Urothelium cell line (cell line): ENCODE measurements around the gene NDUFB2.
A peak's percentile ranks its signal among the peaks of the same experiment; 100 is the strongest.
"Not testable (repeated sequence)": the region's sequence is repeated elsewhere in the genome, so short reads cannot be mapped to it uniquely, and the experiment has no call there.

Experiments used
- DNase-seq: peaks from one replicate; pipeline ENCODE4 v3.0.0; 2011; ENCODE audit warnings: low spot score, mixed read lengths
- FAIRE-seq: peaks from 2 replicates; lab custom pipeline; 2011; peaks lifted over from hg19 to GRCh38; lab: Jason Lieb, UNC

NDUFB2 gene

DNA sequence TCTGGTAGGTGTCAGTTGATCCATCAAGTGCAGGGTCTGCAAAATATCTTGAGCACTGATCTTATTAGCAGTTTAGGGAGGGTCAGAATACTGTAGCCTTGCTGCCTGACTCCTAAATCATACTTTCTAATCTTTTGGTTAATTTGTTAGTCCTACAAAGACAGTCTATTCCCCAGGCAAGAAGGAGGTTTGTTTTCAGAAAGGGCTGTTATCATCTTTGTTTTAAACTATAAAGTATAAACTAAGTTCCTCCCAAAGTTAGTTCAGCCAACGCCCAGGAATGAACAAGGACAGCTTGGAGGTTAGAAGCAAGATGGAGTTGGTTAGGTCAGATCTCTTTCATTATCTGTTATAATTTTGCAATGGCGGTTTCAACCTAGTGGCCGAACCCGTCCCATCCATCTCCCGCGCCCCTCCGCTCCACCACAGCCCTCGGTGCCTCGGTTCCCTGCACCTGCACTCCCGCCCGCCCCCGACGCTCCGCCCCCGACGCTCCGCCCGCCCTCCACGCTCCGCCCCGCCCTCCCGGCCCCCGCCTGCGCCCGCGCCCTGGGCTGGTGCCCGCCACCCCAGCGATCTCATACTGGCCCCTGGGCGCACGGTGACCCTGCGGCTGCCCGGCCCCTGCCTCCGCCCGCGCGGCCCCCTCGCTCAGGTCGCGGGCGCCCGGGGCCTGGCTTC is 24.0 kb upstream of the NDUFB2 start, which contains the start of gene ADCK2:
TSS of gene ADCK2 (plus strand) at position 564 of the 681 bp plus-strand sequence. CDS start 386 bp downstream, outside the sequence.
- no peak for FAIRE-seq
- peak; percentile 87 for DNase-seq

- peak; percentile 63 for DNase-seq
- FAIRE-seq: no peak
These were observed 23.3 kb upstream of the NDUFB2 start for GRCh38 chr7:140673063-140673773.

- FAIRE-seq: no peak
- no peak for DNase-seq
These were observed 22.7 kb upstream of the NDUFB2 start for GRCh38 chr7:140673774-140674155.

DNA sequence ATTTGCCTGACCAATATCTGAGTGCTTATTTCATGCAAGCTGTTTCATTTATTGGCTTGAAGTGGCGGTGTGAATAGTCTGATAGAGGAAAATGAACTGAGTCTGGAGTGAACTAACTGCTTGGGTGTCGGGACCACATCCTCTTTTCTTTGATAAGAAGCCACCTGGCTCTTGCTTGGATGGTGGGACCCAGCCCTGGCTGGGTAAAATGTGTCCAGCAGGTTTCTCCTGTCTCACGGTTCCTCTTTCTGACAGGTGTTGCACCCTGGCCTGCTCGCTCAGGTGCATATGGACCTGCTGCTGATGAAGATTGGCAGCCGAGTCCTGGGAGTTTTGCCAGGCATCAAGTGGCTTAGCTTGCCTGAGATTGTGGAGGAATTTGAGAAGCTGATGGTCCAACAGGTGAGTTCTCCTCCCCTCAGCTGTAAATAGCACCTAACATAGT is 22.1 kb upstream of the NDUFB2 start:
- FAIRE-seq: no peak
- DNase-seq: no peak

GRCh38 chr7:140674899-140675701 is 21.4 kb upstream of the NDUFB2 start:
- peak; percentile 40 for DNase-seq
- no peak for FAIRE-seq

DNA sequence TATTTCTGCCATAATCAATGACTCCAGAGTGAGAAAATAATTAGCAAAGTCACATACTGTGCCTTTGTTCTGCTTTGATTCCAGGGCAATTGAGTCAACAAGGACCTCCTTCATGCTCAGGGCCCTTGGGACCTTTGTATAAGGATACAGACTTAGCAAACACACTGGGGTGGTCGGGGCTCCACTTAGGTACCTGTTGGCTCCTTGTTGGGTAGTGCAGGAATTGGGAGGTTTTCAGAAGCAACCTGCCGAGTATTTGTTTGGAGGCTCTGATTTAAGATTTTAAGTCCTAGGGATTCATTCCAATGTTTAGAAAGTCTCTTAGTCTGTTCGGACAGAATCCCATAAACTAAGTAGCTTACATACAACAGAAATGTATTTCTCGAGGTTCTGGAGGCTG is 20.8 kb upstream of the NDUFB2 start:
- no peak for FAIRE-seq
- no peak for DNase-seq

GRCh38 chr7:140676306-140676705 is 20.2 kb upstream of the NDUFB2 start:
- DNase-seq: no peak
- FAIRE-seq: no peak

- not testable (repeated sequence) for DNase-seq
These were observed 19.6 kb upstream of the NDUFB2 start for GRCh38 chr7:140676956-140677355.

DNA sequence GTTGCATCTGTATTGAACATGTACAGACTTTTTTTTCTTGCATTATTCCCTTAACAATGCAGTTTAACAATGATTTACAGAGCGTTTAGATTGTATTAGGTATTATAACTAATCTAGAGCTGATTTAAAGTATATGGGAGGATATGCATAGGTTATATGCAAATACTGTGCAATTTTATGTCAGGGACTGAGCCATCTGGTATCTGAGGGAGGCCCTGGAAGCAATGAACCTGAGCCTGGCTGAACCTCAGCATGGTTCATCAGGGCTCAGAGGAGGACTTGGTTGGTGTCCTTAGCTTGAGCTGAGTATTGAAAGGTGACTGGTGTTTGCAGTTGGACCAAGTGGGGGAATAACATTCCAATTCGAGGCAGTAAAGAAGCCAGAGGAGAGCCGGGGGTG is 19.0 kb upstream of the NDUFB2 start:
- FAIRE-seq (no peak), DNase-seq (no peak)

More at GRCh38 chr7:140676956-140677355, 19.6 kb upstream of the NDUFB2 start:
- not testable (repeated sequence) for FAIRE-seq

DNA sequence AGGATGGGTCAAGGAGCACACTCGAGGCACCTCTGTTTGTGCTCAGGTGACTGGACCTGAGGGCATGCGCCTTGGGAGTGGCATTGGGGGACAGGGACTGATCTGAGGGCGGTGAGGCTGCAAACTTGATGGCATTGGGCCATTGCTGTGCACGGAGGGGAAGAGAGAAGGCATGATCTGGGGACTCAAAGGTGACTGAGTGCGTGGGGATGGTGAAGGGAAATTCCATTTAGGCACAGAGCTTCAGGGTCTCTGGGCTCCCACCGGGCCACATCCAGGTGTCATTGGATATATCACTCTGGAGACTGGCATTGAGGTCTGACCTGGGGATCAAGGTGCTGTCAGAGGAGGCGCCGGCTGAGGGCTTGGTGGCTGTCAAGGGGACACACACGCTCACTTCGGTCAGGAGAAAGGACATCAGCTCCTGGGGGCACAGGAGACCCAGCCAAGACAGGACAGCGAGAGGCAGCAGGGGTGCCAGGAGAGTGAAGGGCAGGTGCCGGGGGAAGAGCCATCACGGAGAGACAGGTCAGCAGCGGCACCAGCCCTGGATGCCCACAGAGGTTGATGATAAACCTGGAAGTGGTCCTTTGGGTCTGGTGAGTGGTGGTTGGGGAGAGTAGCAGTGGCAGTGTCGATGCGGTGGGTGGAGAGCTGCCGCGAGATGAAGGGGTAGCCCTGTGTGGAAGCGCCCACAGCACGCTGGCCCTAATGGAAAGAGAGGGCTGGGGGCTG is 18.3 kb upstream of the NDUFB2 start:
- DNase-seq (no peak), FAIRE-seq (no peak)

DNA sequence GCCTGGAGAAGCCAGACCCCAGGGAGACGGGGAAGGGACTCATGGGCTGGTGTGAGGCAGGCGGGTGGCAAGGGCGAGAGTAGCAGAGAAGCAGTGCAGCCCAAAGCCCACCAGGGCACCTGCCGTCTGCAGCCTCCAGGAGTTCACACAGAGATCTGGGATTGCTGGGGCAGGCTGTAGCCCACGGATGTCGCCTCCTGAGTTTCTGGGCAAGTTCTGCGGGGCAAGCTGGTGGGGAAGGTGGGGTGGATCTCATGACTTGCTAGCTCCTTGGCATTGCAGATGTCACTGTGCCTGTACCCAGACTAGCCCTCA is 17.7 kb upstream of the NDUFB2 start:
- DNase-seq: no peak
- FAIRE-seq: no peak

DNA sequence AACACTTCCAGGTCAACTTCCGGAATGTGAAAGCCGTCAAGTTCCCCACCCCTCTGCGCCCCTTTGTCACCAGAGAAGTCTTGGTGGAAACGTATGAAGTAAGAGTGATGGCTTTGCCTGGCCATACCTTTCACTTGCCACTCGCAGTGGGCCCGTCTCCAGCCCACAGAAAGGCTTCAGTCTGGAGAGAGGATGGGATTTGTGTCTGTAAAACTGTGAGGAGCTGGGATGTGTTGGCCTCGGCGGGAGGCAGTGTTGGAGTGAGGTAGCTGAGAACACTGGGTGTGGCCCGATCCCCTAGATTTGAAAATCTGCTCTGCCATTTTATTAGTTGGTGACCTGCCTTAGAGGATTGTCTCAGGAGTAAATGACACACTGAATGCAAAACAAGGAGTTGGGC is 17.3 kb upstream of the NDUFB2 start:
- no peak for DNase-seq
- FAIRE-seq: no peak

DNA sequence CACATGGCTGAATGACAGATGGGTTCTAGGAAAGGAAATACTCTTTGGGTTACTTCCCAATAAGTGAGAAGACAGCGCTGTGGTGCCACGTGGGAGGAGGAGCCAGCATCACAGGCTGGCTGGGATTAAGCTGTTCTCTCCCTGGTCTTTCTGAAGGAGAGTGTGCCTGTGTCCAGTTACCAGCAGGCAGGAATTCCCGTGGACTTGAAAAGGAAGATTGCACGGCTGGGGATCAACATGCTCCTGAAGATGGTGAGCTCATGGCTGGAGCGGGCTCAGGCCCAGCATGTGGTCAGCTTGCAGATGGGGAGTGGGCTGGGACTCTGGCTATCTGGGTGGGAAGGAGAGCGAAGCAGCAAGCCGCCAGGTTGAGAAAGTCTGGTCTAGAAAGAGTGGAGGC is 15.6 kb upstream of the NDUFB2 start:
- no peak for DNase-seq
- no peak for FAIRE-seq

DNA sequence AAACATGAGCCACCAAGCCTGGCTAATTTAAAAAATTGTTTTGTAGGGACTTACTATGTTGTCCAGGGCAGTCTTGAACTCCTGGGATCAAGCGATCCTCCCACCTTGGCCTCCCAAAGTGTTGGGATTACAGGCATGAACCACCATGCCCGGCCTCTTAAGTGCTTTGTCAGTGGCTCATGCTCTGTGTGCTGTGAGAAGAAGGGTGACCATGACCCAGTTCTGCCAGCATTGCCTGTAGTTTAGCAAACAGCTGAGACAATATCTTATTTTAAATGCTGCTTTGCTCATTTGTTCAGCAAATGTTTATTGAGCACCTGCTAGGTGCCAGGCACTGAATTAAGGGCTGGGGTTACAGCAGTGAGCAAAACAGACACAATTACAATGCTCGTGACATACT is 14.7 kb upstream of the NDUFB2 start:
- FAIRE-seq (no peak), DNase-seq (no peak)

- DNase-seq (no peak), FAIRE-seq (no peak)
These were observed 12.9 kb upstream of the NDUFB2 start for GRCh38 chr7:140683657-140684056.

GRCh38 chr7:140684066-140684950 is 12.2 kb upstream of the NDUFB2 start:
- no peak for DNase-seq
- no peak for FAIRE-seq

DNA sequence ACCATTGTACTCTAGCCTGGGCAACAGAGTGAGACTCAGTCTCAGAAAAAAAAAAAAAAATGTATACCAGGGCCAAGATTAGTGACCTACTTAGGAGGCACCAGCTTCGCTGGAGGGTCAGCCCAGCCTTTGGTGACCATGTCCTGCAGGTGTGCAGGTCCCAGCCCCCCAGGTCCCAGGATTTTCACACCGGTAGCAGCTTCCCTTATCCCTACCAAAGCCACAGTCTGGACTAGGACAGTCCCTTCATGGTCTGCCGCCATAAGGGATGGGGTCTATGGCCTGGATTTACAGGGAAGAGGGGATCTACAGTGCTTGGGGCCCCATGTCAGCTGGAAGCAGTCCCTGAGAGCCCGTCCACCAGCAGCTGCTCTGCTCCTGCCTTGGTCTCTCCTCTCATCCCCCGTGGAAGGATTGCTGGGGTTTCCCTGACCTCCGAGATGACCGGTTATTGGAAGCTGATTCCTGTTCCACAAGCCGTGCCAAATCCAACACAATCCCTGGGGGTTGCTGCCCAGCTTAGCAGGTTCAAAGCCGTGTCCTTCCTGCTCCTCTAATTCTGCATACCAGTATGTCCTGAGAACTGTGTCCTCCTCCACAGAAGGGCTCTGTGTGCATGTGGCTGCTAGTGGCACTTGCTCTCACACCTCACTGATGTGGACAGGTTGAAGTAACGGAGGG is 11.0 kb upstream of the NDUFB2 start:
- FAIRE-seq: no peak
- no peak for DNase-seq

- DNase-seq (no peak), FAIRE-seq (no peak)
These were observed 9.6 kb upstream of the NDUFB2 start for GRCh38 chr7:140686921-140687320.

- FAIRE-seq (no peak), DNase-seq (no peak)
These were observed 8.2 kb upstream of the NDUFB2 start for GRCh38 chr7:140688341-140688740.
